GM23338 (cell line): Measurements from ENCODE around the gene IBTK. TPM values are rescaled to one million over a fixed set of nuclear protein-coding genes. Genes with fewer than 3 reads are reported as not detected.

ENCODE experiments used
- ATAC-seq: fragments of 200-7000 bp; cut with Tn5 transposase; 3 replicates; pipeline ENCODE4 v1.9.1; 2020
- DNase-seq: peaks from one replicate; pipeline ENCODE4 v3.0.0-alpha.2; 2015; ENCODE audit warnings: low spot score
- H2AFZ ChIP-seq: fragments of 200-600 bp; sonication (generic); 2 replicates; pipeline ENCODE4 v1.8.0; 2016; ENCODE audit warnings: antibody characterized with exemption, mild to moderate bottlenecking, moderate library complexity
- H3F3A ChIP-seq: fragments of 200-600 bp; sonication (generic); replicated peaks from 2 replicates; pipeline ENCODE4 v1.8.0; 2017; ENCODE audit warnings: antibody characterized with exemption, mixed run types, low read depth
- H3K27ac ChIP-seq: fragments of 200-600 bp; sonication (generic); 2 replicates; pipeline ENCODE4 v1.6.1; 2016; ENCODE audit warnings: low read depth
- H3K27me3 ChIP-seq: fragments of 200-600 bp; sonication (generic); 2 replicates; pipeline ENCODE4 v1.8.0; 2016; ENCODE audit warnings: mild to moderate bottlenecking, mixed run types, moderate library complexity; ENCODE audit not compliant: insufficient read depth
- H3K36me3 ChIP-seq: fragments of 200-600 bp; sonication (generic); 2 replicates; pipeline ENCODE4 v1.8.0; 2016; ENCODE audit warnings: mild to moderate bottlenecking; ENCODE audit not compliant: insufficient read depth
- H3K4me1 ChIP-seq: fragments of 200-600 bp; sonication (generic); 2 replicates; pipeline ENCODE4 v1.8.0; 2016; ENCODE audit warnings: mild to moderate bottlenecking, moderate library complexity; ENCODE audit not compliant: insufficient read depth
- H3K4me2 ChIP-seq: fragments of 200-600 bp; sonication (generic); 2 replicates; pipeline ENCODE4 v1.7.1; 2017; ENCODE audit warnings: mixed run types
- H3K4me3 ChIP-seq: fragments of 200-600 bp; sonication (generic); 2 replicates; pipeline ENCODE4 v1.6.1; 2016; ENCODE audit warnings: mixed run types
- H3K79me2 ChIP-seq: fragments of 200-600 bp; sonication (generic); replicated peaks from 2 replicates; pipeline ENCODE4 v1.8.0; 2017; ENCODE audit warnings: mild to moderate bottlenecking; ENCODE audit not compliant: insufficient read depth
- H3K9me2 ChIP-seq: fragments of 200-600 bp; sonication (generic); 2 replicates; pipeline ENCODE4 v1.8.0; 2017; ENCODE audit not compliant: insufficient read depth
- H4K20me1 ChIP-seq: fragments of 200-600 bp; sonication (generic); replicated peaks from 2 replicates; pipeline ENCODE4 v1.8.0; 2017; ENCODE audit warnings: mild to moderate bottlenecking; ENCODE audit not compliant: insufficient read depth
- H3K27ac Mint-ChIP-seq: 2 replicates; pipeline ENCODE4 v1.8.0; 2020; ENCODE audit warnings: inconsistent platforms, mild to moderate bottlenecking, moderate library complexity, mixed read lengths
- H3K27me3 Mint-ChIP-seq: 3 replicates; pipeline ENCODE4 v1.8.0; 2022; ENCODE audit warnings: low read depth, mild to moderate bottlenecking, moderate library complexity, mixed read lengths, inconsistent platforms; ENCODE audit not compliant: insufficient read depth, poor library complexity
- H3K36me3 Mint-ChIP-seq: 3 replicates; pipeline ENCODE4 v1.8.0; 2021; ENCODE audit warnings: low read depth, mild to moderate bottlenecking, inconsistent platforms, moderate library complexity, mixed read lengths
- H3K4me1 Mint-ChIP-seq: 3 replicates; pipeline ENCODE4 v1.8.0; 2020; ENCODE audit warnings: mild to moderate bottlenecking, inconsistent platforms, mixed read lengths
- H3K4me3 Mint-ChIP-seq: 3 replicates; pipeline ENCODE4 v1.8.0; 2021; ENCODE audit warnings: moderate library complexity, mild to moderate bottlenecking, inconsistent platforms, mixed read lengths
- H3K9me3 Mint-ChIP-seq: 3 replicates; pipeline ENCODE4 v1.8.0; 2020; ENCODE audit warnings: moderate library complexity, mild to moderate bottlenecking, inconsistent platforms, mixed read lengths
- CREB1 ChIP-seq: fragments of 250-450 bp; sonication (Bioruptor Pico); IDR thresholded peaks from 2 replicates; pipeline ENCODE4 v1.5.0; 2020; ENCODE audit warnings: low read depth, mild to moderate bottlenecking, moderate library complexity
- EZH2 ChIP-seq: fragments of 200-600 bp; sonication (generic); IDR thresholded peaks from one replicate; pipeline ENCODE4 v1.8.0; 2017; ENCODE audit warnings: antibody characterized with exemption, mild to moderate bottlenecking, low read depth; ENCODE audit not compliant: unreplicated experiment
- EZH2phosphoT487 ChIP-seq: fragments of 200-600 bp; sonication (generic); IDR thresholded peaks from one replicate; pipeline ENCODE4 v1.8.1; 2018; ENCODE audit warnings: antibody characterized with exemption; ENCODE audit not compliant: unreplicated experiment
- JUNB ChIP-seq: IDR thresholded peaks from one replicate; pipeline ENCODE4 v1.6.1; 2016; ENCODE audit warnings: antibody characterized with exemption; ENCODE audit not compliant: unreplicated experiment
- NANOG ChIP-seq: IDR thresholded peaks from 2 replicates; pipeline ENCODE4 v1.6.1; 2016; ENCODE audit warnings: antibody characterized with exemption, borderline replicate concordance
- STAT1 ChIP-seq: IDR thresholded peaks from one replicate; pipeline ENCODE4 v1.6.1; 2016; ENCODE audit warnings: antibody characterized with exemption; ENCODE audit not compliant: unreplicated experiment
- ZNF114 ChIP-seq: fragments of 250-450 bp; sonication (Bioruptor Pico); IDR thresholded peaks from 2 replicates; pipeline ENCODE4 v1.5.0; 2020; ENCODE audit warnings: mild to moderate bottlenecking, moderate library complexity
- ZNF462 ChIP-seq: fragments of 250-450 bp; sonication (Bioruptor Pico); IDR thresholded peaks from 2 replicates; pipeline ENCODE4 v1.5.0; 2020; ENCODE audit warnings: mild to moderate bottlenecking, moderate library complexity
- polyA plus RNA-seq: library from polyadenylated mRNA; unstranded; fragments of >200 nt; fragmentation: Nextera tagmentation; extraction: Ambion mirVana; gene quantifications from 2 replicates; pipeline ENCODE4 v1.2.1, GENCODE V29; 2016
- total RNA-seq: library from RNA; depleted of rRNA; stranded (reverse); fragments of >200 nt; shearing (Covaris generic); gene quantifications from 2 replicates; pipeline ENCODE4 v1.2.3, GENCODE V29; 2014

The IBTK gene
- total and polyA plus RNA-seq, 2 experiments from 2014 or later = 16.0 to 28.7 TPM

DNA sequence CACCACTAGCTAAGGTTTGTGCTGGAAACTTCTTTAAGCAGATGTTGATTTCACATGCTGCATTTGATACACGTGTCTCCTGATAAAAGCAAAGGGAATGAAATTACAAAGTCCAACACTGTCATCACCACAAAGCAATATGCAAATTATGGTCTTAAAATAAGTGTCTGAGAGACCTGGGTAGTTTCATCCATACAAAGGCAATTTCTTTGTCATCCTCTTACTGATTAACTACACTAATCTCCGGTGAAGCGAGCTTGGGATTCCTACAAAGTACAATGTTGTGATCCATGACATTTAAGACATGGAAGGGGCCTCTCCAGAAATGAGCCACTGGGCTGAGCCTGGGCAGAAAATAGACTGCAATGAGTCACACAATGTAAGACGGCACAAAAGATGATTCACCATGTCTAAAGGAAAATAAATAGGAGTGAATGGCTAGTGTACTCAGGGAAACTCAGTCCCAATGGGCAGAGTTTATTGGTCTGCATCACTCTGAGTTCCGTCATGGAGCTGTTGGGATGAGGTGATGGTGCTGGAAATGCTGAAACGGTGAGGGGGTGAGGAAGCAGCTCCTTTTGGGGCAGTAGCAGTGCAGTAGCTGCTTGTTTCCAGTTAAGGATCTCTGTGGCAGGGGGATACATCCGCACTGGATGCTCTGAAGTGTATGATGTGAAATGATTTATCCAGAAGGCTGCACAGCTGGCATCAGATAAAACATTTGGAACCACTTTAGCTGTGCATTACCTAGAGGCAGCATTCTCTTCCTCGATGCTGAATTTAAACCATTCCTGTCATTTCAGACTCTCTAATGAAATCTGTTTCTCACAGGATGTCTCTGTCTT lies 103.3 kb downstream of the IBTK start (continued):
- TF ChIP-seq JUNB (no peak), EZH2 (no peak)

- Histone ChIP-seq H4K20me1 (no peaks in the 10 kb centered on the region), H3K4me1 (no peaks in the 10 kb centered on the region), H3K79me2 (no peaks in the 10 kb centered on the region), H3K27me3 (no peaks in the 10 kb centered on the region), H3K27ac (no peak overlapping the region), H3K4me2 (no peak overlapping the region), H3K9me2 (no peaks in the 10 kb centered on the region), H3F3A (no peaks in the 10 kb centered on the region), H2AFZ (no peak overlapping the region), H3K36me3 (no peaks in the 10 kb centered on the region), H3K4me3 (no peak overlapping the region)
- Mint-ChIP-seq H3K9me3 (no peaks in the 10 kb centered on the region), H3K27ac (no peak overlapping the region), H3K4me1 (peaks cover 3% of the 10 kb centered on the region; the same call in 2 of the 3 replicates), H3K36me3 (no peaks in the 10 kb centered on the region), H3K27me3 (peaks cover 3% of the 10 kb centered on the region), H3K4me3 (no peak overlapping the region)
- ATAC-seq (no peak), DNase-seq (no peak)
- TF ChIP-seq NANOG (no peak), EZH2 (no peak), EZH2phosphoT487 (no peak)
Measured at GRCh38 chr6:82143041-82143481, 104.5 kb downstream of the IBTK start.

GRCh38 chr6:82142524-82142923 lies 105.0 kb downstream of the IBTK start:
- Histone ChIP-seq H3K36me3 (no peaks in the 10 kb centered on the region), H3K27ac (no peak overlapping the region), H3K79me2 (no peaks in the 10 kb centered on the region), H3K27me3 (no peaks in the 10 kb centered on the region), H3K4me2 (no peak overlapping the region), H3K4me1 (no peaks in the 10 kb centered on the region), H3F3A (no peaks in the 10 kb centered on the region), H2AFZ (no peak overlapping the region), H4K20me1 (no peaks in the 10 kb centered on the region), H3K4me3 (no peak overlapping the region), H3K9me2 (no peaks in the 10 kb centered on the region)
- no peaks in the 10 kb centered on the region for H3K36me3 Mint-ChIP-seq
- H3K4me3 Mint-ChIP-seq = no peak overlapping the region
- DNase-seq (no peak), ATAC-seq (no peak)
- peaks cover 3% of the 10 kb centered on the region for H3K27me3 Mint-ChIP-seq
- H3K27ac Mint-ChIP-seq = no peak overlapping the region
- TF ChIP-seq STAT1 (no peak), CREB1 (CRISPR knock-in tag) (no peak), EZH2 (no peak), JUNB (no peak), ZNF462 (CRISPR knock-in tag) (no peak), NANOG (no peak), ZNF114 (CRISPR knock-in tag) (no peak)
- H3K9me3 Mint-ChIP-seq = no peaks in the 10 kb centered on the region
- H3K4me1 Mint-ChIP-seq = peaks cover 3% of the 10 kb centered on the region; the same call in 2 of the 3 replicates
